Fibroblast of the conjunctiva (primary cell): ENCODE measurements around the gene STXBP5L.
"Not testable (repeated sequence)": the region's sequence is repeated elsewhere in the genome, so short reads cannot be mapped to it uniquely, and the experiment has no call there.

ENCODE experiments used
- DNase-seq: peaks from one replicate; pipeline ENCODE4 v3.0.0-alpha.2; 2010; ENCODE audit warnings: low read depth

STXBP5L gene

GRCh38 chr3:121063628-121064027, 155.6 kb downstream of the STXBP5L start:
- DNase-seq: no peak

- DNase-seq: no peak
These were observed 156.1 kb downstream of the STXBP5L start for GRCh38 chr3:121064121-121064520.

GRCh38 chr3:121072133-121072532, 164.1 kb downstream of the STXBP5L start:
- no peak for DNase-seq

- DNase-seq: no peak
These were observed 165.0 kb downstream of the STXBP5L start for GRCh38 chr3:121073011-121073410.

- DNase-seq: no peak
These were observed 167.2 kb downstream of the STXBP5L start for GRCh38 chr3:121075191-121075590.

GRCh38 chr3:121078378-121079101, 170.5 kb downstream of the STXBP5L start:
- DNase-seq: not testable (repeated sequence)

GRCh38 chr3:121096953-121097352, 188.9 kb downstream of the STXBP5L start:
- DNase-seq: no peak

GRCh38 chr3:121111086-121111485, 203.1 kb downstream of the STXBP5L start:
- DNase-seq: not testable (repeated sequence)

GRCh38 chr3:121111914-121112612, 204.1 kb downstream of the STXBP5L start:
- DNase-seq: no peak

GRCh38 chr3:121126033-121126706, 218.2 kb downstream of the STXBP5L start:
- no peak for DNase-seq

- no peak for DNase-seq
These were observed 218.7 kb downstream of the STXBP5L start for GRCh38 chr3:121126707-121127035.

GRCh38 chr3:121152573-121152972, 244.6 kb downstream of the STXBP5L start:
- no peak for DNase-seq

GRCh38 chr3:121153851-121154250, 245.8 kb downstream of the STXBP5L start:
- no peak for DNase-seq

- no peak for DNase-seq
These were observed 247.0 kb downstream of the STXBP5L start for GRCh38 chr3:121155028-121155427.

GRCh38 chr3:121165397-121165837, 257.4 kb downstream of the STXBP5L start:
- no peak for DNase-seq

- no peak for DNase-seq
These were observed 259.6 kb downstream of the STXBP5L start for GRCh38 chr3:121167374-121168139.

- no peak for DNase-seq
These were observed 267.1 kb downstream of the STXBP5L start for GRCh38 chr3:121175083-121175482.

GRCh38 chr3:121190626-121191025, 282.6 kb downstream of the STXBP5L start:
- not testable (repeated sequence) for DNase-seq

GRCh38 chr3:121202573-121202972, 294.6 kb downstream of the STXBP5L start:
- DNase-seq: no peak

GRCh38 chr3:121223116-121223515, 315.1 kb downstream of the STXBP5L start:
- no peak for DNase-seq

GRCh38 chr3:121228971-121229370, 321.0 kb downstream of the STXBP5L start:
- no peak for DNase-seq

- not testable (repeated sequence) for DNase-seq
These were observed 322.2 kb downstream of the STXBP5L start for GRCh38 chr3:121230194-121230593.
